ENCODE data around the gene NAA80. TPM values are rescaled to one million over a fixed set of nuclear protein-coding genes. Genes with fewer than 3 reads are reported as not detected.
"Not testable (repeated sequence)": the region's sequence is repeated elsewhere in the genome, so short reads cannot be mapped to it uniquely, and the experiment has no call there.

The NAA80 gene
- polyA plus RNA-seq, 1 donor: 9.5 TPM

- no peak for DNase-seq
Observed at GRCh38 chr3:50314342-50314741, 15.1 kb upstream of the NAA80 start.

- DNase-seq: not testable (repeated sequence)
Observed at GRCh38 chr3:50312041-50312440, 12.8 kb upstream of the NAA80 start.

- no peak for DNase-seq
Observed at GRCh38 chr3:50304601-50305000, 5.4 kb upstream of the NAA80 start.

- no peak for DNase-seq
Observed at GRCh38 chr3:50303013-50303815, 4.0 kb upstream of the NAA80 start, which contains the start of gene HYAL1. Gene HYAL1 (minus strand): TSS chr3:50303574. CDS start chr3:50302956, 618 bp downstream.

GRCh38 chr3:50302095-50303012 is 3.1 kb upstream of the NAA80 start:
- DNase-seq: no peak

- no peak for DNase-seq
Observed at GRCh38 chr3:50300681-50301254, 1.6 kb upstream of the NAA80 start.

- no peak for DNase-seq
Observed at GRCh38 chr3:50299929-50300680, 900 bp upstream of the NAA80 start.

- DNase-seq: no peak
Observed at GRCh38 chr3:50299638-50299928, 378 bp upstream of the NAA80 start.

- no peak for DNase-seq
Observed at GRCh38 chr3:50297896-50298725, 1.1 kb downstream of the NAA80 start.

- no peak for DNase-seq
Observed at GRCh38 chr3:50297384-50297775, 1.8 kb downstream of the NAA80 start.

GRCh38 chr3:50296721-50297383 is 2.4 kb downstream of the NAA80 start:
- no peak for DNase-seq

- DNase-seq: no peak
Observed at GRCh38 chr3:50295553-50296431, 3.4 kb downstream of the NAA80 start.

- no peak for DNase-seq
Observed at GRCh38 chr3:50294492-50295403, 4.5 kb downstream of the NAA80 start.

- no peak for DNase-seq
Observed at GRCh38 chr3:50294089-50294488, 5.1 kb downstream of the NAA80 start.

- DNase-seq: no peak
Observed at GRCh38 chr3:50293079-50293801, 6.0 kb downstream of the NAA80 start.

- DNase-seq: peak; percentile 98
Observed at GRCh38 chr3:50292159-50293078, 6.8 kb downstream of the NAA80 start, which contains the start of gene IFRD2. Gene IFRD2 (minus strand): TSS chr3:50292429. CDS start chr3:50292274, 155 bp downstream.

- DNase-seq: no peak
Observed at GRCh38 chr3:50290161-50290641, 9.0 kb downstream of the NAA80 start.

Measured in hindlimb muscle (tissue), 1 donor.